Panc1 (cell line): ENCODE results near the gene DDOST. TPM values are rescaled to one million over a fixed set of nuclear protein-coding genes. Genes with fewer than 3 reads are reported as not detected.
A peak's percentile ranks its signal among the peaks of the same experiment; 100 is the strongest.

Experiments
- ATAC-seq: fragments of 200-7000 bp; cut with Tn5 transposase; 2 replicates; pipeline ENCODE4 v1.9.1; 2020; ENCODE audit warnings: mild to moderate bottlenecking, moderate library complexity
- BruUV-seq: library from RNA; stranded (reverse); fragments of 400-500 nt; replicated peaks from 2 replicates; lab custom pipeline; 2021; lab: Mats Ljungman, UMichigan
- CTCF ChIA-PET: fragments of 300-600 bp; sonication (Branson Sonifier 250); formaldehyde crosslinking; loops from one replicate; lab custom pipeline; 2022; ENCODE audit warnings: antibody characterized with exemption; lab: Charles Lee
- POLR2A ChIA-PET: fragments of 300-600 bp; sonication (Branson Sonifier 250); formaldehyde crosslinking; loops from one replicate; lab custom pipeline; 2022; ENCODE audit warnings: antibody characterized with exemption; lab: Charles Lee
- DNase-seq: peaks from one replicate; pipeline ENCODE4 v3.0.0-alpha.2; 2010; ENCODE audit warnings: low read depth, low spot score
- H3K27ac ChIP-seq: 2 replicates; pipeline ENCODE4 v1.5.1; 2011; ENCODE audit warnings: mild to moderate bottlenecking, low read length, inconsistent platforms
- H3K27me3 ChIP-seq: fragments of 200-500 bp; sonication (Bioruptor generic); 2 replicates; pipeline ENCODE4 v1.6.0; 2014; ENCODE audit warnings: low read length, inconsistent platforms; ENCODE audit not compliant: control insufficient read depth, insufficient read depth
- H3K36me3 ChIP-seq: fragments of 200-500 bp; sonication (Bioruptor generic); 2 replicates; pipeline ENCODE4 v1.5.1; 2014; ENCODE audit warnings: inconsistent platforms, mild to moderate bottlenecking, low read length, moderate library complexity; ENCODE audit not compliant: control insufficient read depth, insufficient read depth
- H3K4me1 ChIP-seq: 2 replicates; pipeline ENCODE4 v1.5.1; 2011; ENCODE audit warnings: inconsistent platforms, mild to moderate bottlenecking, low read length, moderate library complexity; ENCODE audit not compliant: control insufficient read depth, insufficient read depth
- H3K4me3 ChIP-seq, 2 experiments: 2 replicates each; pipeline ENCODE4 v1.5.1; 2011 to 2012; ENCODE audit warnings: low read depth in 2 of 2, low read length in 2 of 2, mild to moderate bottlenecking in 2 of 2, inconsistent platforms in 1 of 2, moderate library complexity in 1 of 2
- H3K9me3 ChIP-seq: fragments of 200-500 bp; sonication (Bioruptor generic); 2 replicates; pipeline ENCODE4 v1.5.1; 2014; ENCODE audit warnings: low read depth, mild to moderate bottlenecking, inconsistent platforms, low read length, moderate library complexity; ENCODE audit not compliant: control insufficient read depth, insufficient read depth
- POLR2AphosphoS5 ChIP-seq: IDR thresholded peaks from 2 replicates; pipeline ENCODE4 v1.6.1; 2012; ENCODE audit warnings: mild to moderate bottlenecking, low read depth, low read length, moderate library complexity
- REST ChIP-seq, 2 experiments: IDR thresholded peaks; 2 replicates each; pipeline ENCODE4 v1.6.1; 2011 to 2012; ENCODE audit warnings: low read depth in 2 of 2, control low read depth in 1 of 2, low read length in 1 of 2, mild to moderate bottlenecking in 1 of 2, moderate library complexity in 1 of 2; ENCODE audit not compliant: insufficient read depth in 1 of 2
- SIN3A ChIP-seq: IDR thresholded peaks from 2 replicates; pipeline ENCODE4 v1.6.1; 2012; ENCODE audit warnings: low read depth, mild to moderate bottlenecking, low read length, moderate library complexity, borderline replicate concordance; ENCODE audit not compliant: insufficient read depth
- TCF7L2 ChIP-seq: IDR thresholded peaks from 2 replicates; pipeline ENCODE4 v1.6.1; 2011; ENCODE audit warnings: mild to moderate bottlenecking, low read depth, low read length, inconsistent platforms
- in situ Hi-C: cut with HindIII; loops from 2 replicates; pipeline ENCODE4 v1.10.0; 2016; ENCODE audit warnings: low sequenced_read_pairs, low pct_unique_long_range_greater_than_20kb
- intact Hi-C: fragments of 100-400 bp; cut with micrococcal nuclease; formaldehyde crosslinking; loops from one replicate; pipeline ENCODE4 v1.10.0; 2022; ENCODE audit not compliant: unreplicated experiment
- total RNA-seq: library from RNA; stranded (reverse); gene quantifications from one replicate; pipeline ENCODE4 v1.2.1, GENCODE V29; 2021; ENCODE audit not compliant: unreplicated experiment
- TF ChIP-seq, protein P1 (sequence below): fragments of 450-650 bp; IDR thresholded peaks from 2 replicates; pipeline ENCODE4 v1.5.1; 2017; ENCODE audit warnings: mild to moderate bottlenecking

Gene DDOST
- total RNA-seq, 1 experiment from 2014 or later, result 337 TPM

DNA sequence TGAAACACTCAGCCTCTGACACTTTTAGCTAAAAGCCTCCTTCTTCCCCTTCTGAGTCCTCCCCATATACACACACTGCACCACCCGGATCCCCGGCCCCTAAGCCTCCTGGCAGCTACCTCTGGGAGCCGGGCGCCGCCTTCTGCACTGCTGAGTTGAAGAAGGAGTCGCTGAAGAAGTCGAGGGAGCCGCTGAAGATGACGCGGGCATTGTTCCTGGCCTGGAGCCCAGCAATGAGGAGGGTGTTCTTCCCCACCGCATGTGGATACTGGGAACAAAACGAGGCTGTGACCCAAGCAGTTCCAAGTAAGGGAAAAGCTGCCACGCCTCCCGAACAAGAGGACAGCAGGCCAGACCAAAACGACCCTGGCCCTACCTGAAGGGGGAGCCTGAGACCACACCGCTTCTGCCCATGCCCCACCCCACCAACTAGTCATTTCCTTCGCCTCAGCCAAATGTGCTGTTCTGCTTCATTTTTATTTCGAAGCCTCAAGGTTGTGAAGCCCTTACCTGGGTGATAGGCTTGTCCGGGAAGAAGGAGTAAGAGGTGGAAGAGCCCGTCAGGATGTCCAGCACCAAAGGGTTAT lies 7.0 kb downstream of the DDOST start:
- in situ Hi-C loops (no loop called here), intact Hi-C loops (no loop called here)
- no peak overlapping the region for H3K4me3 ChIP-seq
- peaks cover 31% of the 10 kb centered on the region for H3K36me3 ChIP-seq
- no peak overlapping the region for H3K27ac ChIP-seq
- H3K9me3 ChIP-seq, result no peaks in the 10 kb centered on the region
- BruUV-seq, result no TSS peak
- ChIA-PET POLR2A (no interaction called here), CTCF (interaction anchor here (0.6 kb wide), 1 partner anchor 713 kb away, joined by 9 read pairs; no protein-coding TSS in a partner anchor)
- no peak for DNase-seq
- H3K27me3 ChIP-seq, result no peaks in the 10 kb centered on the region
- ATAC-seq, result no peak
- H3K4me1 ChIP-seq, result no peaks in the 10 kb centered on the region
- no peak for TF ChIP-seq TCF7L2
- no peak for TF ChIP-seq REST (IDR thresholded peaks at IDR 0.05; ENCODE audit: insufficient read depth in 1 of 2, low read depth in 2 of 2, low read length in 1 of 2)
- TF ChIP-seq, protein P1, sequence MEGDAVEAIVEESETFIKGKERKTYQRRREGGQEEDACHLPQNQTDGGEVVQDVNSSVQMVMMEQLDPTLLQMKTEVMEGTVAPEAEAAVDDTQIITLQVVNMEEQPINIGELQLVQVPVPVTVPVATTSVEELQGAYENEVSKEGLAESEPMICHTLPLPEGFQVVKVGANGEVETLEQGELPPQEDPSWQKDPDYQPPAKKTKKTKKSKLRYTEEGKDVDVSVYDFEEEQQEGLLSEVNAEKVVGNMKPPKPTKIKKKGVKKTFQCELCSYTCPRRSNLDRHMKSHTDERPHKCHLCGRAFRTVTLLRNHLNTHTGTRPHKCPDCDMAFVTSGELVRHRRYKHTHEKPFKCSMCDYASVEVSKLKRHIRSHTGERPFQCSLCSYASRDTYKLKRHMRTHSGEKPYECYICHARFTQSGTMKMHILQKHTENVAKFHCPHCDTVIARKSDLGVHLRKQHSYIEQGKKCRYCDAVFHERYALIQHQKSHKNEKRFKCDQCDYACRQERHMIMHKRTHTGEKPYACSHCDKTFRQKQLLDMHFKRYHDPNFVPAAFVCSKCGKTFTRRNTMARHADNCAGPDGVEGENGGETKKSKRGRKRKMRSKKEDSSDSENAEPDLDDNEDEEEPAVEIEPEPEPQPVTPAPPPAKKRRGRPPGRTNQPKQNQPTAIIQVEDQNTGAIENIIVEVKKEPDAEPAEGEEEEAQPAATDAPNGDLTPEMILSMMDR, result no peak
- no peak for TF ChIP-seq POLR2AphosphoS5
- TF ChIP-seq SIN3A, result no peak

- POLR2A ChIA-PET, result no interaction called here
- Histone ChIP-seq H3K36me3 (peaks cover 25% of the 10 kb centered on the region), H3K27ac (no peak overlapping the region), H3K4me3 (no peak overlapping the region), H3K27me3 (no peaks in the 10 kb centered on the region), H3K9me3 (no peaks in the 10 kb centered on the region), H3K4me1 (no peaks in the 10 kb centered on the region)
- no peak for DNase-seq
- in situ Hi-C loops, result no loop called here
- intact Hi-C loops, result no loop called here
- TSS peak; percentile 96 for BruUV-seq
- no peak for TF ChIP-seq REST (IDR thresholded peaks at IDR 0.05; ENCODE audit: insufficient read depth in 1 of 2, low read depth in 2 of 2, low read length in 1 of 2)
- no peak for TF ChIP-seq POLR2AphosphoS5
- TF ChIP-seq, protein P1, result no peak
- TF ChIP-seq TCF7L2, result no peak
- TF ChIP-seq SIN3A, result no peak
- ATAC-seq, result no peak
- CTCF ChIA-PET, result no interaction called here
These were observed 8.9 kb downstream of the DDOST start for GRCh38 chr1:20652300-20652699.
